Heart left ventricle (tissue), 16 donors: Measurements from ENCODE around the gene KLF8. TPM values are rescaled to one million over a fixed set of nuclear protein-coding genes. Genes with fewer than 3 reads are reported as not detected.

ENCODE experiments used
- ATAC-seq, 4 donors: fragments of 200-7000 bp; cut with Tn5 transposase; one replicate each; pipeline ENCODE4 v1.9.1; 2020 to 2022; ENCODE audit warnings: moderate library complexity in 4 of 4, mild to moderate bottlenecking in 3 of 4, moderate number of reproducible peaks in 1 of 4
- DNase-seq, 5 donors: peaks; one replicate each; pipeline ENCODE4 v3.0.0-alpha.2; 2020
- H3K27ac ChIP-seq, 12 donors: fragments of 200-600 bp; sonication (generic) in 4 of 12; one replicate each; pipeline versions ENCODE4 v1.5.0 to v1.8.0; 2016 to 2022; ENCODE audit warnings: mild to moderate bottlenecking in 2 of 12
- H3K27me3 ChIP-seq, 9 donors: fragments of 200-600 bp; sonication (generic) in 2 of 9; one replicate each; pipeline versions ENCODE4 v1.5.1 to v1.8.0; 2016 to 2022; ENCODE audit warnings: mild to moderate bottlenecking in 3 of 9
- H3K36me3 ChIP-seq, 9 donors: fragments of 200-600 bp; sonication (generic) in 2 of 9; one replicate each; pipeline versions ENCODE4 v1.5.0 to v1.8.0; 2018 to 2022; ENCODE audit warnings: mild to moderate bottlenecking in 2 of 9
- H3K4me1 ChIP-seq, 12 donors: fragments of 200-600 bp; sonication (generic) in 4 of 12; one replicate each; pipeline versions ENCODE4 v1.5.0 to v1.8.0; 2016 to 2022; ENCODE audit warnings: mild to moderate bottlenecking in 3 of 12
- H3K4me3 ChIP-seq, 12 donors: fragments of 200-600 bp; sonication (generic) in 4 of 12; one replicate each; pipeline versions ENCODE4 v1.5.0 to v1.8.0; 2017 to 2022; ENCODE audit warnings: mild to moderate bottlenecking in 9 of 12, moderate library complexity in 4 of 12
- H3K9me3 ChIP-seq, 12 donors: fragments of 200-600 bp; sonication (generic) in 4 of 12; one replicate each; pipeline versions ENCODE4 v1.5.0 to v1.8.0; 2016 to 2022; ENCODE audit warnings: mild to moderate bottlenecking in 1 of 12
- CTCF ChIP-seq, 12 donors: fragments of 200-600 bp; sonication (generic) in 4 of 12; IDR thresholded peaks; one replicate each; pipeline versions ENCODE4 v1.5.0 to v1.8.0; 2018 to 2022; ENCODE audit warnings: antibody characterized with exemption in 12 of 12, mild to moderate bottlenecking in 5 of 12
- POLR2A ChIP-seq, 2 donors: fragments of 450-650 bp; IDR thresholded peaks; one replicate each; pipeline ENCODE4 v1.6.1; 2017; ENCODE audit warnings: antibody characterized with exemption in 2 of 2, mild to moderate bottlenecking in 2 of 2, moderate library complexity in 2 of 2
- WGBS, 4 donors: extraction: QIAGEN DNeasy Blood & Tissue Kit in 2 of 4; methylation state at CpG; one replicate each; pipeline versions ENCODE4 v1.1.5 to v1.1.7; 2013 to 2018; 5-methylcytosine and 5-hydroxymethylcytosine counted together
- intact Hi-C, 10 donors: fragments of 100-400 bp; cut with DNase I; formaldehyde crosslinking; loops; one replicate each; pipeline versions ENCODE4 v1.11.1 to v1.14.2; 2022
- polyA plus RNA-seq, 2 donors: library from polyadenylated mRNA; stranded (reverse); fragments of 200-250 nt; gene quantifications; one replicate each; pipeline ENCODE4 v1.2.3, GENCODE V29; 2013
- total RNA-seq, 9 donors: library from RNA; depleted of rRNA in 2 of 9; stranded (reverse); fragments of >200 nt in 2 of 9; fragmentation: NEBNext Ultra II Directional in 3 of 9; extraction: Animal tissue kit (Norgen Biotek cat#: 25700) in 3 of 9; gene quantifications; one replicate each; pipeline versions ENCODE4 v1.1.0 to v1.2.4, GENCODE V29; 2016 to 2023
- donor health status: ischemic (EF 13 %, LVEDD 7.1; RV severe dilation, severe dysfunction).
- donor health status: healthy with polysubstance abuse.
- donor health status: DM: no; HTN: yes; CAD: no.
- donor health status: DM: no; HTN: no; CAD: no.
- donor health status: ischemic (EF 25% LVEDD 6.9; RV normal size, moderate dysfunction).
- donor health status: ischemic (EF 25% LVEDD 5.7; RV mildly dilated, moderate dysfunction).
- donor health status: healthy.
- donor health status: DM: yes; HTN: yes; CAD: no.
- donor health status: ischemic (EF 35%, LVEDD 5.7; RV mildly dilated, moderate dysfunction).
- donor health status: nonischemic (EF 11% LVEDD 7.7; RV severe dilation, severe dysfunction).
- donor health status: DM: yes; HTN: yes; CAD: no.
- donor health status: PGD.
- donor health status: ischemic (EF 29% LVEDD 5.4; RV normal size, mild dysfunction).
- donor health status: nonischemic (EF 23%, LVEDD 6.1; RV moderate dilation, normal function).

Gene KLF8
- total and polyA plus RNA-seq, 11 donors = 1.4 to 6.2 (median 2.6) TPM

- H3K4me3 ChIP-seq = no peak overlapping the region
- intact Hi-C loops = loop anchor here in 3 of 10 donors (10.0 kb wide), 3 partner anchors 425 to 445 kb away; partner anchors contain the start of gene NBDY (in 1 of the 3)
- no peak overlapping the region for H3K27ac ChIP-seq
- H3K4me1 ChIP-seq = no peaks in the 10 kb centered on the region
- TF ChIP-seq CTCF (IDR thresholded peaks at IDR 0.05) = no peak
- TF ChIP-seq POLR2A (IDR thresholded peaks at IDR 0.05) = no peak
- peaks cover 0 to 9% (median 0%) of the 10 kb centered on the region in 12 donors for H3K9me3 ChIP-seq
- 45 to 94% (median 78%) methylated on average over 1 of the region's 1 CpG for WGBS, 4 donors
- peaks cover 0 to 34% (median 0%) of the 10 kb centered on the region in 9 donors for H3K36me3 ChIP-seq
- ATAC-seq (no peak), DNase-seq (no peak)
- peaks cover 0 to 3% (median 0%) of the 10 kb centered on the region in 9 donors for H3K27me3 ChIP-seq
Observed at GRCh38 chrX:56289449-56289848, 57.3 kb downstream of the KLF8 start.

GRCh38 chrX:56308726-56309125 is 76.6 kb downstream of the KLF8 start:
- peaks cover 0 to 8% (median 0%) of the 10 kb centered on the region in 12 donors for H3K9me3 ChIP-seq
- intact Hi-C loops = no loop called here
- ATAC-seq = no peak

GRCh38 chrX:56309881-56310280 is 77.7 kb downstream of the KLF8 start:
- intact Hi-C loops = no loop called here
- H3K9me3 ChIP-seq = peaks cover 0 to 8% (median 0%) of the 10 kb centered on the region in 12 donors
- no peak overlapping the region for H3K4me3 ChIP-seq
- H3K27me3 ChIP-seq = peaks cover 0 to 6% (median 0%) of the 10 kb centered on the region in 9 donors
- H3K27ac ChIP-seq = no peak overlapping the region
- H3K36me3 ChIP-seq = no peaks in the 10 kb centered on the region
- ATAC-seq = no peak
- WGBS, 4 donors = 63 to 81% (median 70%) methylated on average over 3 to 4 of the region's 4 CpGs
- TF ChIP-seq CTCF (IDR thresholded peaks at IDR 0.05) (no peak), POLR2A (IDR thresholded peaks at IDR 0.05) (no peak)
- H3K4me1 ChIP-seq = no peaks in the 10 kb centered on the region
- no peak for DNase-seq

More at GRCh38 chrX:56308726-56309125, 76.6 kb downstream of the KLF8 start:
- Histone ChIP-seq H3K27ac (no peak overlapping the region), H3K4me1 (no peaks in the 10 kb centered on the region), H3K27me3 (peaks cover 0 to 6% (median 0%) of the 10 kb centered on the region in 9 donors), H3K36me3 (no peaks in the 10 kb centered on the region), H3K4me3 (no peak overlapping the region)
- DNase-seq = no peak
- TF ChIP-seq CTCF (IDR thresholded peaks at IDR 0.05) (no peak), POLR2A (IDR thresholded peaks at IDR 0.05) (no peak)
- WGBS, 4 donors = 44 to 78% (median 72%) methylated on average over 1 of the region's 1 CpG

- Histone ChIP-seq H3K9me3 (peaks cover 0 to 8% (median 0%) of the 10 kb centered on the region in 12 donors), H3K4me3 (no peak overlapping the region), H3K27me3 (peaks cover 0 to 6% (median 0%) of the 10 kb centered on the region in 9 donors), H3K27ac (no peak overlapping the region), H3K36me3 (no peaks in the 10 kb centered on the region), H3K4me1 (no peaks in the 10 kb centered on the region)
- 79 to 90% (median 85%) methylated on average over 2 of the region's 2 CpGs for WGBS, 4 donors
- DNase-seq = no peak
- no peak for TF ChIP-seq POLR2A (IDR thresholded peaks at IDR 0.05)
- no peak for TF ChIP-seq CTCF (IDR thresholded peaks at IDR 0.05)
- no peak for ATAC-seq
- intact Hi-C loops = no loop called here
Observed at GRCh38 chrX:56310581-56310980, 78.4 kb downstream of the KLF8 start.
